Measurements from ENCODE around the gene TP73.

TP73 gene

GRCh38 chr1:3741566-3742438 is 89.5 kb downstream of the TP73 start:
- H3K4me3 ChIP-seq (ENCODE audit: low read length) = no peak overlapping the region
- no peaks in the 10 kb centered on the region for H3K36me3 ChIP-seq (ENCODE audit: control insufficient read depth, low read length)
- peaks cover 6% of the 10 kb centered on the region; the same call in 1 of the 2 replicates for H3K4me1 ChIP-seq (ENCODE audit: control insufficient read depth, low read length)
- H3F3A ChIP-seq (ENCODE audit: control insufficient read depth, insufficient read depth) = no peaks in the 10 kb centered on the region
- no peaks in the 10 kb centered on the region for H3K9me3 ChIP-seq (ENCODE audit: control insufficient read depth, insufficient read depth, low read length)
- H3K79me2 ChIP-seq (ENCODE audit: control insufficient read depth, low read length) = no peaks in the 10 kb centered on the region
- TF ChIP-seq CTCF (IDR thresholded peaks at IDR 0.05; ENCODE audit: low read depth, low read length, poor library complexity, severe bottlenecking) = no peak
- no peak for TF ChIP-seq EZH2phosphoT487 (IDR thresholded peaks at IDR 0.05; ENCODE audit: borderline replicate concordance, low read length)
- H3K4me2 ChIP-seq (ENCODE audit: low read length) = no peak overlapping the region
- H3K9me2 ChIP-seq (replicated peaks; ENCODE audit: control insufficient read depth, low read length) = no peaks in the 10 kb centered on the region
- no peaks in the 10 kb centered on the region for H3K27me3 ChIP-seq (ENCODE audit: control insufficient read depth, low read length)
- no peak overlapping the region for H3K27ac ChIP-seq (ENCODE audit: low read depth, low read length)
- peaks cover 5% of the 10 kb centered on the region; the same call in 1 of the 2 replicates for H4K20me1 ChIP-seq (ENCODE audit: control insufficient read depth, insufficient read depth, low read depth, low read length)

GRCh38 chr1:3742439-3743298 is 90.4 kb downstream of the TP73 start:
- no peak overlapping the region for H3K4me2 ChIP-seq (ENCODE audit: low read length)
- peaks cover 5% of the 10 kb centered on the region; the same call in 1 of the 2 replicates for H4K20me1 ChIP-seq (ENCODE audit: control insufficient read depth, insufficient read depth, low read depth, low read length)
- H3K4me1 ChIP-seq (ENCODE audit: control insufficient read depth, low read length) = peaks cover 6% of the 10 kb centered on the region; the same call in 1 of the 2 replicates
- no peaks in the 10 kb centered on the region for H3K9me2 ChIP-seq (replicated peaks; ENCODE audit: control insufficient read depth, low read length)
- H3F3A ChIP-seq (ENCODE audit: control insufficient read depth, insufficient read depth) = no peaks in the 10 kb centered on the region
- no peaks in the 10 kb centered on the region for H3K36me3 ChIP-seq (ENCODE audit: control insufficient read depth, low read length)
- H3K27ac ChIP-seq (ENCODE audit: low read depth, low read length) = no peak overlapping the region
- TF ChIP-seq CTCF (IDR thresholded peaks at IDR 0.05; ENCODE audit: low read depth, low read length, poor library complexity, severe bottlenecking) = no peak
- TF ChIP-seq EZH2phosphoT487 (IDR thresholded peaks at IDR 0.05; ENCODE audit: borderline replicate concordance, low read length) = no peak
- H3K9me3 ChIP-seq (ENCODE audit: control insufficient read depth, insufficient read depth, low read length) = no peaks in the 10 kb centered on the region
- no peaks in the 10 kb centered on the region for H3K27me3 ChIP-seq (ENCODE audit: control insufficient read depth, low read length)
- H3K79me2 ChIP-seq (ENCODE audit: control insufficient read depth, low read length) = no peaks in the 10 kb centered on the region
- no peak overlapping the region for H3K4me3 ChIP-seq (ENCODE audit: low read length)

GRCh38 chr1:3743421-3743820 is 91.1 kb downstream of the TP73 start:
- Histone ChIP-seq H3K27me3 (ENCODE audit: control insufficient read depth, low read length) (no peaks in the 10 kb centered on the region), H3K27ac (ENCODE audit: low read depth, low read length) (no peak overlapping the region), H3K4me2 (ENCODE audit: low read length) (no peak overlapping the region), H3K9me3 (ENCODE audit: control insufficient read depth, insufficient read depth, low read length) (no peaks in the 10 kb centered on the region), H3K4me1 (ENCODE audit: control insufficient read depth, low read length) (peaks cover 10% of the 10 kb centered on the region; the same call in 1 of the 2 replicates), H4K20me1 (ENCODE audit: control insufficient read depth, insufficient read depth, low read depth, low read length) (peaks cover 5% of the 10 kb centered on the region; the same call in 1 of the 2 replicates), H3K36me3 (ENCODE audit: control insufficient read depth, low read length) (no peaks in the 10 kb centered on the region), H3K79me2 (ENCODE audit: control insufficient read depth, low read length) (no peaks in the 10 kb centered on the region), H3K4me3 (ENCODE audit: low read length) (no peak overlapping the region), H3K9me2 (replicated peaks; ENCODE audit: control insufficient read depth, low read length) (no peaks in the 10 kb centered on the region), H3F3A (ENCODE audit: control insufficient read depth, insufficient read depth) (no peaks in the 10 kb centered on the region)
- no peak for TF ChIP-seq EZH2phosphoT487 (IDR thresholded peaks at IDR 0.05; ENCODE audit: borderline replicate concordance, low read length)
- TF ChIP-seq CTCF (IDR thresholded peaks at IDR 0.05; ENCODE audit: low read depth, low read length, poor library complexity, severe bottlenecking) = no peak

All from DOHH2 (cell line).